NCI-H2107 (cell line): Measurements from ENCODE around the gene NRG2.

ENCODE experiments used
- DNase-seq: peaks from one replicate; lab custom pipeline; 2025; lab: John Stamatoyannopoulos, UW

The NRG2 gene

GRCh38 chr5:139812836-139813805, 230.0 kb downstream of the NRG2 start:
- no peak for DNase-seq

- no peak for DNase-seq
Observed at GRCh38 chr5:139812323-139812722, 230.8 kb downstream of the NRG2 start.

- no peak for DNase-seq
Observed at GRCh38 chr5:139811274-139811607, 231.9 kb downstream of the NRG2 start.

DNA sequence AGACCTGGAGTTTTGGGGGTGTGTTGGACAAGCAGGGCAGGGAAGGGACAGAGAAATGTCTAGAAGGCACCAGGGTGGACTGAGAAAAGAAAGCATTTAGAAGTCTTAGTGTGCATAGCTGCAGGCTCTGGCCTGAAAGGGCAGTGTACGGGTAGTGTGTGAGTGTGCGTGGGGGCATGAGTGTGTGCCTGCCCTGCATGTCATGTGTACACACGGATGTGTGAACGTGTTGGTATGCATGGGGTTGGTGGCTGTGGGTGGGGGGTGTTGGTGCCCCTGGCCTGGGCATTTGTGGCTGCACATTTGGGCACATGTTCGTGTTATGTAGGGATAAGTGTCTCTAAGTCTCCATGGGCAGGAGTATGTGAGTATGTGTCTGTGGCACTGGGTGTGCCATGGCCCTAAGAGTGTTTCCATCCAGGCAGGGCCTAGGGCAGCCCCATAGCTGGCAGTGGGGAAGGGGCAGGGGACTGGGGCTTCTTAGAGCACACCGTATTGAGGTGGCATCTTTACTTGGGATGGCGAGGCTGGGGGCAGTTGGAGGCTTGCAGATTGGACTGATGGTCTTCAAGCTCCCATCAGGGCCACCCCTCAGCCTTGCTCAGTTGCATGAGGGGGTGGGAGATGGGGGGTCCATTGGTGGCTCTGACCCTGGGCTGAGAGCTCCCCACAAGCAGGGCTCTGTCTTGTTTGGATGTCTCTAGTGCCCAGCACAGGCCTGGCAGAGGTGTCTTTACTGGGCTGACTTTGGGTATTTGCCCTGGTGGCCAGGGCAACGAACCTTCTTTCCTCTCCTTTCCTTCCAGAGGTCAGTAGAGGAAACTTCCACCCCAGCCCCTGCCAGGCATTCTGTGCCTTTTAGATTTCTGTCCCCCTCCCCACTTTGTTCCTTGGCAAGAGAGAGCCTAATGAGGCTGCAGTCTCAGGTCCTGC, 232.5 kb downstream of the NRG2 start:
- DNase-seq, result no peak

DNA sequence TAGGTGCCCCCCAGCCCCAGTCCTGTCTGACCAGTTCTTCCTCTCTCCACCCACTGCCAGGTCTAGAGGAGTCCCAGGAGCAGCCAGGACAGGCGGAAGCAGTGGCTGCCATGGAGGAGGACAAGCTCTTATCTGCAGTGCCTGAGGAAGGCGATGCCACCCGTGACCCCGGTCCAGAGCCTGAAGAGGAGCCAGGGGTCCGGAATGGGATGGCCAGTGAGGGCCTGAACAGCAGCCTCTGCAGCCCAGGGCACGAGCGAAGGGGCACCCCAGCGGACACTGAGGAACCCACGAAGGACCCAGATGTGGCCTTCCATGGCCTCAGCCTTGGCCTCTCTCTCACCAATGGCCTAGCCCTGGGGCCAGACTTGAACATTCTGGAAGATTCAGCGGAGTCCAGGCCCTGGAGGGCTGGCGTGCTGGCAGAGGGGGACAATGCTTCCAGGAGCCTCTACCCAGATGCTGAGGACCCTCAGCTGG, 233.7 kb downstream of the NRG2 start:
- no peak for DNase-seq

- DNase-seq, result no peak
Observed at GRCh38 chr5:139808481-139809330, 234.4 kb downstream of the NRG2 start.

DNA sequence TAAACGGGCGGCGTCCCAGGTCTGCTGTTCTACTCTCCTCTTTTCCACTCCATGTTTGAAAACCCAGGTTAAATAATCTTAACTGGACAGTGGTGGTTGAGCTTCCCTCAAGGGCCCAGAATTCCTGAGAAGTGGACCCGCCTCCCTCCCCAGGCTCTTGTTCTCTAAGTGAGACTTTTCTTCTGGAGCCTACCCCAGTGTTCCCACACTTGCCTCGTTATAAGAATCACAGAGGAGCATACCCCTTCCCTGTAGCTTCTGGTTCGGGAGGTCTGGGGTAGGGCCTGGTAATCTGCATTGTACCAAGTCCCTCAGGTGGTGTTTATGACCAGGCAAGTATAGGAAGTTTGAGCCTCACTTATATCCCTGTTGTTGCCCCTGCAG, 235.5 kb downstream of the NRG2 start:
- DNase-seq, result no peak

DNA sequence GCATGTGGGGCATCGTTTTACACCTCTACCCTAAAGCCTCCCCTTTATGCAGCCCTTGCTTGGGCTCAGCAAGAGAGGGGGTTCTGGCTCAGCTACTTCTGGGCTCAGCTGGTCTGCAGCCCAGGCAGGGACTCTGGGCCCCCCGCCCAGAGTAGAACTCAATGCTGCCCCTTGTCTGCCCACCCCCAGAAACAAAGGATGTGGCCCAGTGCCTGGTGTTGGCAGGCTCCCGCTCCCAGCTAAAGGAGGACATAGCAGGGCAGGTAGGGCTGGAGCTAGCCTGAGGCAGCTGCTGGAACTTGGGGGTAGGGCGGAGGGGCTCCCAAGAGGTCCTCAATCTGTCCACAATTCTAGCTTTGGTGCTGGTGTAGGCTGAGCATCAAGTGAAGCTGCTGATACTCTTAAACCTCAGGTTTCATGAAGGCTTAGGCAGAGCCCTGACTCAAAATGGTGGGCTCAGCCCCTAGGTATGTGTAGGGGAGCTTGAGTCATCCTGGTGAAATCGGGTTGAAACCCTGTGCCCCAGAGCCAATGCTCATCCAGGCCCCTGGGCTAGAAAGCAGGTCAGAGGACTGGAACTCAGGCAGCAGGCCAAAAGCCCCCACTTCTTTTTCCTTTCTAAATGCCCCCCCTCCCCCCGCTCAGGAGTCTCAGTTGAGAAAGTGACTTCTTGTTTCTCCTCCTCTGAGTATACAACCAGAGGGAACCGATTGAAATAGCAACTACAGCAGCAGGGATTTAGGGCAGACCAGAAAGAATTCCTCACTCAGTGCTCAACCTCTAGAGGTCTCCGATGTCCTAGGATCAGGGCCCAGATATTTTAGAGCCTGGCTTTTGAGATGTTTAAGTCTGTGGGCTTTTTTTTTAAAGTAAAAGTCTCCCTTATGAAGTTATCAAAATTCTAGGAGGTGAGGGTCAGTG, 236.1 kb downstream of the NRG2 start:
- no peak for DNase-seq

DNA sequence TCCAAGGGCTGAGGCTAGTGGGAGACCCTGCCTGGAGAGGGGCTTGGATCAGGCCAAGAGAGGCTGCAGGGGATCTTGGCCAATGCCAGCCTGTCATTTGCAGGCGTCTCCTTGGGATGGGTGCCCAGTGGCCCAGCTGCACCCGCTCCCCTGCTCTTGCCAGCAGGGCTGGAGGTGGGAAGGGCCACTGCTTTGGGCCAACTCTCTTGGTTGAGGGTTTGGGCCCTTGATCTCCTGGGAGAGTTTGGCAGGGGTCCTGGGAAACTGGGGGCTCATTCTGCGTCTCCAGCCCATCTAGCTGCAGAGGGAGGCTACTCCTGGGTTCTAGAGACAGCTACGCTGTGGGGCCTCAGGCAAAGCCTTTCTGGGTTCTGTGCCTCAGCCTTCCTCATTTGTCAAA, 237.0 kb downstream of the NRG2 start:
- DNase-seq, result no peak

DNA sequence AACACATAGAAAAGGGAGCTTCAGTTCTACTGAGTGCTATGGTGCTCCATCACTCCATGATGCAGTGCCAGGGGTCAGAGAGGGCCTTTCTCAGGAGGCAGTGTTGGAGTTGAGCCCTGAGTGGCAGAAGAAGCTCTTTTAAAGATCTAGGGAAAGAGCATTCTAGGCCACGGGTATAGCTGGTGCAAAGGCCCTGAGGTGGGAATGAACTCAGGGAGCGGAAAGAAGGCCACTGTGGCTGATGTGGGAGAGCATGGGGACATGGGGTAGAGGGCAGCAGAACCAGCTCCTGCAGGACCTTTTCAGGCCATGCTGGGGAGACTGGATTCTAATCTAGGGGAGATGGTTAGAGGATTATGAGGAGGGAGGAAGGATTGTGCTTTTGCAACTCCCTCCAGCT, 237.6 kb downstream of the NRG2 start:
- DNase-seq, result no peak

DNA sequence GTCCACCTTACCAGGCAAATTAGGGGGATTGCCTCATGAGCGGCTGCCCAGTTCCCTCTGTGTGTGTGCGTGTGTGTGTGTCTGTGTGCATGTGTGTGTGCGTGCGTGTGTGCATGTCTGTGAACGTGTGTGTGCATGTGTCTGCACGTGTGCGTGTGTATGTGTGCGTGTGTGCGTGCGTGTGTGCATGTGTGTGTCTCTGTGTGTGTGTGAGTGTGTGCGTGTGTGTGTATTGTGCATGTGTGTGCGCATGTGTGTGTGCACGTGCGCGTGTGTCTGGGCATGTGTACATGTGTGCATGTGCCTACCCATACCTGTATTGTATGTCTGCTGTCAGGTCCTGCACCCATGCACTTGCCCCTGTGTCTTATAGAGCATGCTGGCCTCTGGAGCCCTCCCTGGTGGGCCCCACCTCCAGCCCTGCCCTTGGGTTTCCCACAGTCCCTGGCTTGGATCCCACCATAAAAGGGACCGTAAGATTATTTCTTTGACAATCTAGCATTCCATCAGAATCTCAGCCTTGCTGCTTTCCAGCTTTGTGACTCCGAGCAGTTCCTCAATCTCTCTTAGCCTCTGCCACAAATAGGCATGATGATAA, 238.2 kb downstream of the NRG2 start:
- no peak for DNase-seq

DNA sequence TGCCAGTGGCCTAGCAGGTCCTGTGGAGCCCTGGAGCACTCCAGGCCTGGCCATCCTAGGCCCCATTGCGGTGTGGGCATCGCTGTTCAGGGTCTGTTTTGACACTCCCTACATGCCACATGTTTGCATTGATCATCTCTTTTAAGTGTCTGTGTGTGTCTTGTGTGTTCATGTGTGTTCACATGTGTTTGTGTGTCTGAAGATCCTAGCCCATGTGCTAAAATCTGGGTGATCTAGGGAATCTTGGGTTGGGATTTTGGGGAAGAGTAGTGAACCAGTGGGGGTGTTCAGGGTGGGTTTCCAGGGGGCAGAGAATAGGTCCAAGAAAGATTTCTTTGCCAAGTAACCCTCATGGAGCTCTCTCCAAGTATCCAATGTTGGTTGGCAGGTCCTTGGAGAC, 239.1 kb downstream of the NRG2 start:
- no peak for DNase-seq

DNA sequence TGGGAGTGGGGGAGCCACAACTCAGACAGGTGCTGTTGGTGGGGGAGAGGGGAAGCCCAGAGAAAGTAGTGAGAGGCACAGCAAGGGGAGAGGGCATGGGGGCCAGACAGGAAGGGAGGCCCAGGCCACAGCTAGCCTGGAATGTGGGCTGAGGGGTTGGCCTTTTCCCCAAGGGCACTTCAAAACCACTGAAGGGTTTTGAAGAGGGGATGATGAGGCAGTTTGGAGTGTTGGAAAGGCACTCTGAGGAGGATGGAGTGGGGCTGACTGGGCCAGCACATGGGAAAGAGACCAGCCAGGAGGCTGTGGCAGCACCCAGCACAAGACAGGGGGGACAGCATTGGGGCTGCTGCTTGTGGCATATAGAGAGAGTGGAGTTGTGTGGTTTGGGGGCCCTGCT, 243.7 kb downstream of the NRG2 start:
- no peak for DNase-seq

DNA sequence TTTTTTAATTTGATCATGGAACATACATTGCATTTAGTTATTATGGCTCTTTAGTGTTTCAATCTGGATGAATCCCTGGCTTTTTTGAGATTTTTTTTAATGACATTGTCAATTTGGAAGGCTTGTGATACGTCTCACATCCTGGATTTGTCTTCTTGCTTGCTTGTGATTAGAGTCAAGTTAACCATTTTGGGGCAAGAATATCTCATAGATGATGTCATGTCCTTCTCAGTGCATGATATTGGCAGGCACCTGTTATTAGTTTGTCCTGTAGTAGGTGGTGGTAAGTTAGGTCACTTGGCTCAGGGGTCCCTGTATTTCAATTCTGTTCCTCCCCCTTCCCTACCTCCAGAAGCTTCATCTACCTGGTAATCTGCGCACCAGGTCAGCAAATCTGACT, 244.2 kb downstream of the NRG2 start:
- DNase-seq, result no peak

- no peak for DNase-seq
Observed at GRCh38 chr5:139797856-139798510, 245.1 kb downstream of the NRG2 start.

- no peak for DNase-seq
Observed at GRCh38 chr5:139797335-139797734, 245.8 kb downstream of the NRG2 start.
